IgD-negative memory B cell (primary cell): ENCODE measurements around the gene IL17B. TPM values are rescaled to one million over a fixed set of nuclear protein-coding genes. Genes with fewer than 3 reads are reported as not detected.

Source experiments
- H3K27ac Mint-ChIP-seq, 3 donors: one replicate each; pipeline ENCODE4 v1.8.0; 2020 to 2022; ENCODE audit warnings: mild to moderate bottlenecking in 3 of 3, mixed read lengths in 3 of 3, moderate library complexity in 1 of 3
- H3K27me3 Mint-ChIP-seq: one replicate; pipeline ENCODE4 v1.8.0; 2021; ENCODE audit warnings: mixed read lengths
- H3K36me3 Mint-ChIP-seq: one replicate; pipeline ENCODE4 v1.8.0; 2020; ENCODE audit warnings: mild to moderate bottlenecking, mixed read lengths
- H3K4me1 Mint-ChIP-seq, 3 donors: one replicate each; pipeline ENCODE4 v1.8.0; 2020 to 2022; ENCODE audit warnings: mixed read lengths in 3 of 3, mild to moderate bottlenecking in 1 of 3
- H3K4me3 Mint-ChIP-seq, 4 donors: one replicate each; pipeline ENCODE4 v1.8.0; 2020 to 2022; ENCODE audit warnings: mild to moderate bottlenecking in 4 of 4, mixed read lengths in 4 of 4, moderate library complexity in 3 of 4
- H3K9me3 Mint-ChIP-seq, 3 donors: one replicate each; pipeline ENCODE4 v1.8.0; 2020 to 2021; ENCODE audit warnings: mixed read lengths in 3 of 3, mild to moderate bottlenecking in 1 of 3
- polyA plus RNA-seq: library from polyadenylated mRNA; unstranded; fragments of 300-500 nt; fragmentation: Illumina TruSeq; gene quantifications from one replicate; pipeline ENCODE4 v1.2.3, GENCODE V29; 2021

IL17B gene
- polyA plus RNA-seq, 1 donor from 2014 or later, result not detected

GRCh38 chr5:149379818-149380374 is 804 bp upstream of the IL17B start:
- Mint-ChIP-seq H3K4me1 (peaks cover 0 to 3% (median 1%) of the 10 kb centered on the region in 3 donors), H3K27ac (no peak overlapping the region), H3K4me3 (no peak overlapping the region), H3K9me3 (no peaks in the 10 kb centered on the region), H3K36me3 (no peaks in the 10 kb centered on the region), H3K27me3 (peaks cover 5% of the 10 kb centered on the region)

GRCh38 chr5:149378241-149378820 is 761 bp downstream of the IL17B start:
- no peaks in the 10 kb centered on the region for H3K9me3 Mint-ChIP-seq
- peaks cover 0 to 3% (median 1%) of the 10 kb centered on the region in 3 donors for H3K4me1 Mint-ChIP-seq
- H3K27me3 Mint-ChIP-seq, result peaks cover 5% of the 10 kb centered on the region
- H3K4me3 Mint-ChIP-seq, result no peak overlapping the region
- no peaks in the 10 kb centered on the region for H3K36me3 Mint-ChIP-seq
- no peak overlapping the region for H3K27ac Mint-ChIP-seq

- Mint-ChIP-seq H3K27me3 (peaks cover 5% of the 10 kb centered on the region), H3K4me1 (peaks cover 0 to 2% (median under 1%) of the 10 kb centered on the region in 3 donors), H3K4me3 (no peak overlapping the region), H3K9me3 (no peaks in the 10 kb centered on the region), H3K27ac (no peak overlapping the region), H3K36me3 (no peaks in the 10 kb centered on the region)
Measured at GRCh38 chr5:149376711-149377447, 2.2 kb downstream of the IL17B start.

GRCh38 chr5:149376104-149376503 is 3.0 kb downstream of the IL17B start:
- H3K4me3 Mint-ChIP-seq, result no peak overlapping the region
- H3K27ac Mint-ChIP-seq, result no peak overlapping the region
- peaks cover 0 to 3% (median 0%) of the 10 kb centered on the region in 3 donors for H3K4me1 Mint-ChIP-seq

GRCh38 chr5:149375434-149375833 is 3.7 kb downstream of the IL17B start:
- Mint-ChIP-seq H3K36me3 (no peaks in the 10 kb centered on the region), H3K4me1 (peaks cover 0 to 3% (median 0%) of the 10 kb centered on the region in 3 donors), H3K9me3 (no peaks in the 10 kb centered on the region), H3K27me3 (peaks cover 1% of the 10 kb centered on the region), H3K4me3 (no peak overlapping the region), H3K27ac (no peak overlapping the region)

More at GRCh38 chr5:149376104-149376503, 3.0 kb downstream of the IL17B start:
- Mint-ChIP-seq H3K9me3 (no peaks in the 10 kb centered on the region), H3K36me3 (no peaks in the 10 kb centered on the region), H3K27me3 (peaks cover 2% of the 10 kb centered on the region)

GRCh38 chr5:149374801-149375200 is 4.3 kb downstream of the IL17B start:
- peaks cover 0 to 3% (median 0%) of the 10 kb centered on the region in 3 donors for H3K4me1 Mint-ChIP-seq
- H3K27ac Mint-ChIP-seq, result no peak overlapping the region
- no peak overlapping the region for H3K4me3 Mint-ChIP-seq
- H3K27me3 Mint-ChIP-seq, result peaks cover 1% of the 10 kb centered on the region
- H3K36me3 Mint-ChIP-seq, result no peaks in the 10 kb centered on the region
- no peaks in the 10 kb centered on the region for H3K9me3 Mint-ChIP-seq

GRCh38 chr5:149374303-149374702 is 4.8 kb downstream of the IL17B start:
- Mint-ChIP-seq H3K4me1 (peaks cover 0 to 3% (median 0%) of the 10 kb centered on the region in 3 donors), H3K27ac (no peak overlapping the region), H3K36me3 (no peaks in the 10 kb centered on the region), H3K4me3 (no peak overlapping the region), H3K27me3 (peaks cover 1% of the 10 kb centered on the region), H3K9me3 (no peaks in the 10 kb centered on the region)

- H3K36me3 Mint-ChIP-seq, result no peaks in the 10 kb centered on the region
- peaks cover 1% of the 10 kb centered on the region for H3K27me3 Mint-ChIP-seq
- H3K4me1 Mint-ChIP-seq, result peaks cover 0 to 3% (median 0%) of the 10 kb centered on the region in 3 donors
- no peak overlapping the region for H3K4me3 Mint-ChIP-seq
- H3K9me3 Mint-ChIP-seq, result no peaks in the 10 kb centered on the region
- H3K27ac Mint-ChIP-seq, result peak overlapping the region in 1 of 3 donors; percentile 39
Measured at GRCh38 chr5:149372932-149373331, 6.2 kb downstream of the IL17B start.

GRCh38 chr5:149372076-149372795 is 6.9 kb downstream of the IL17B start:
- H3K4me3 Mint-ChIP-seq, result no peak overlapping the region
- peaks cover 1% of the 10 kb centered on the region for H3K27me3 Mint-ChIP-seq
- no peak overlapping the region for H3K27ac Mint-ChIP-seq
- no peaks in the 10 kb centered on the region for H3K36me3 Mint-ChIP-seq
- H3K9me3 Mint-ChIP-seq, result no peaks in the 10 kb centered on the region
- H3K4me1 Mint-ChIP-seq, result peaks cover 0 to 7% (median 4%) of the 10 kb centered on the region in 3 donors

- Mint-ChIP-seq H3K27me3 (peaks cover 1% of the 10 kb centered on the region), H3K4me3 (no peak overlapping the region), H3K9me3 (no peaks in the 10 kb centered on the region), H3K36me3 (no peaks in the 10 kb centered on the region), H3K27ac (no peak overlapping the region), H3K4me1 (peaks cover 0 to 7% (median 5%) of the 10 kb centered on the region in 3 donors)
Measured at GRCh38 chr5:149371296-149371962, 7.7 kb downstream of the IL17B start.

- Mint-ChIP-seq H3K4me1 (peaks cover 0 to 7% (median 5%) of the 10 kb centered on the region in 3 donors), H3K27me3 (peaks cover 1% of the 10 kb centered on the region), H3K4me3 (no peak overlapping the region), H3K9me3 (no peaks in the 10 kb centered on the region), H3K27ac (no peak overlapping the region), H3K36me3 (peaks cover 1% of the 10 kb centered on the region)
Measured at GRCh38 chr5:149370878-149371277, 8.2 kb downstream of the IL17B start.

GRCh38 chr5:149367972-149368645 is 11.0 kb downstream of the IL17B start:
- H3K27me3 Mint-ChIP-seq, result peaks cover 1% of the 10 kb centered on the region
- no peaks in the 10 kb centered on the region for H3K9me3 Mint-ChIP-seq
- no peak overlapping the region for H3K4me3 Mint-ChIP-seq
- peaks cover 0 to 7% (median 5%) of the 10 kb centered on the region in 3 donors for H3K4me1 Mint-ChIP-seq
- no peak overlapping the region for H3K27ac Mint-ChIP-seq
- peaks cover 1% of the 10 kb centered on the region for H3K36me3 Mint-ChIP-seq

GRCh38 chr5:149367249-149367971 is 11.7 kb downstream of the IL17B start:
- Mint-ChIP-seq H3K4me3 (no peak overlapping the region), H3K36me3 (peaks cover 1% of the 10 kb centered on the region), H3K27me3 (peaks cover 1% of the 10 kb centered on the region), H3K27ac (no peak overlapping the region), H3K9me3 (no peaks in the 10 kb centered on the region), H3K4me1 (peaks cover 0 to 7% (median 5%) of the 10 kb centered on the region in 3 donors)
